T-helper 17 cell (primary cell): ENCODE results near the gene CDK6. TPM values are rescaled to one million over a fixed set of nuclear protein-coding genes. Genes with fewer than 3 reads are reported as not detected.
A peak's percentile ranks its signal among the peaks of the same experiment; 100 is the strongest.
"Not testable (repeated sequence)": the region's sequence is repeated elsewhere in the genome, so short reads cannot be mapped to it uniquely, and the experiment has no call there.

Experiments used
- ATAC-seq: fragments of 150-1000 bp; cut with Tn5 transposase; 2 replicates; pipeline ENCODE4 v1.10.0; 2021; ENCODE audit warnings: mild to moderate bottlenecking, moderate library complexity
- DNase-seq, 3 donors: peaks; one replicate each; pipeline versions ENCODE4 v3.0.0 to v3.0.0-alpha.2; 2020 to 2021
- H3K9me3 ChIP-seq: one replicate; pipeline ENCODE4 v1.7.0; 2013; ENCODE audit warnings: low read length, mild to moderate bottlenecking; ENCODE audit not compliant: control insufficient read depth, poor library complexity, severe bottlenecking
- H3K27ac Mint-ChIP-seq: one replicate; pipeline ENCODE4 v1.8.0; 2022; ENCODE audit warnings: mild to moderate bottlenecking, moderate library complexity, mixed read lengths
- H3K27me3 Mint-ChIP-seq: one replicate; pipeline ENCODE4 v1.8.0; 2022; ENCODE audit warnings: mixed read lengths
- H3K36me3 Mint-ChIP-seq: one replicate; pipeline ENCODE4 v1.8.0; 2022; ENCODE audit warnings: low read depth, mixed read lengths
- H3K4me1 Mint-ChIP-seq: one replicate; pipeline ENCODE4 v1.8.0; 2022; ENCODE audit warnings: mild to moderate bottlenecking, mixed read lengths
- H3K4me3 Mint-ChIP-seq: one replicate; pipeline ENCODE4 v1.8.0; 2022; ENCODE audit warnings: mild to moderate bottlenecking, moderate library complexity, mixed read lengths
- total RNA-seq, 4 donors: library from RNA in 2 of 4; stranded (reverse) in 2 of 4; gene quantifications; one replicate each; pipeline ENCODE4 v1.2.3 and lab custom pipeline; 2022 to 2026

CDK6 gene
- total RNA-seq, 2 donors from 2014 or later, result 61.5 to 63.7 TPM

DNA sequence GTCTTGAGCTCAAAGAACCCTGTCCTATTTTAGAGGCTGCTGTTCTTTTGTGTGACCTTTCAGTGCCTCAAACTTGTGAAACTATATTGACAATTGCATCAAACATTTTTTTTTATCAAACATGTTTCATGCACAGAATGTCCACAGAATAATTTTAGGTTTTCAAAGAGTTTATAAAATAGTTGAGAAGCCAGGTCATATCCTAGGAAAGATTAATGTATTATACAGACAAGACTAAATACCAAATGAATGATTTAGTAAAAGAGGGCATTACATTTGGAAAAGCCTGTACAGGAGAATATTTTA lies 67.0 kb downstream of the CDK6 start:
- Mint-ChIP-seq H3K27ac (no peak overlapping the region), H3K4me3 (no peak overlapping the region), H3K27me3 (no peaks in the 10 kb centered on the region), H3K4me1 (peaks cover 40% of the 10 kb centered on the region), H3K36me3 (peaks cover 20% of the 10 kb centered on the region)
- no peak for DNase-seq
- no peaks in the 10 kb centered on the region for H3K9me3 ChIP-seq
- no peak for ATAC-seq

- H3K36me3 Mint-ChIP-seq, result peaks cover 20% of the 10 kb centered on the region
- ATAC-seq (no peak), DNase-seq (no peak)
- H3K9me3 ChIP-seq, result no peaks in the 10 kb centered on the region
- H3K4me3 Mint-ChIP-seq, result no peak overlapping the region
- H3K27ac Mint-ChIP-seq, result peak overlapping the region; percentile 81
- no peaks in the 10 kb centered on the region for H3K27me3 Mint-ChIP-seq
- H3K4me1 Mint-ChIP-seq, result peaks cover 40% of the 10 kb centered on the region
These were observed 67.6 kb downstream of the CDK6 start for GRCh38 chr7:92768501-92769393.

DNA sequence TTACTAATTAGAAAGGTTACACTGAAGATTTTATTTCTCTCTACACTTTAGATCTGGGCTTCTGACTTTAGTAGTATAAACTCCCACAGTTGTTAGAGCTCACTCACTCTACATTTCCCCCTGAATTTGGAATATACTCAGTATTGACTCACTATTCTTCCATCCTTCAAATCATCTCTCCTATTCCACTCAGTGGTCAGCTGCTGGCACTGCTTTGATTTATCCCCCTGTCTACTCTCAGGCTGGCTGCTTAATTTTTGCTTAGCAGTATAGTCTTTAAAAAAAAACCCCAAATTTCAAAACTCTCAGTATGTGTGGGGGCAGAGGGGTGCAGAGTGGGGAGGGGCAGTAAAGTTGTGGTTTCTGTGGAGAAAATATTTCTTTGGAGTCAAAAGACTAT lies 68.9 kb downstream of the CDK6 start:
- Mint-ChIP-seq H3K4me1 (peaks cover 34% of the 10 kb centered on the region), H3K36me3 (peaks cover 12% of the 10 kb centered on the region), H3K4me3 (no peak overlapping the region), H3K27me3 (no peaks in the 10 kb centered on the region), H3K27ac (peak overlapping the region; percentile 81)
- H3K9me3 ChIP-seq, result no peaks in the 10 kb centered on the region
- no peak for ATAC-seq
- DNase-seq, result no peak

DNA sequence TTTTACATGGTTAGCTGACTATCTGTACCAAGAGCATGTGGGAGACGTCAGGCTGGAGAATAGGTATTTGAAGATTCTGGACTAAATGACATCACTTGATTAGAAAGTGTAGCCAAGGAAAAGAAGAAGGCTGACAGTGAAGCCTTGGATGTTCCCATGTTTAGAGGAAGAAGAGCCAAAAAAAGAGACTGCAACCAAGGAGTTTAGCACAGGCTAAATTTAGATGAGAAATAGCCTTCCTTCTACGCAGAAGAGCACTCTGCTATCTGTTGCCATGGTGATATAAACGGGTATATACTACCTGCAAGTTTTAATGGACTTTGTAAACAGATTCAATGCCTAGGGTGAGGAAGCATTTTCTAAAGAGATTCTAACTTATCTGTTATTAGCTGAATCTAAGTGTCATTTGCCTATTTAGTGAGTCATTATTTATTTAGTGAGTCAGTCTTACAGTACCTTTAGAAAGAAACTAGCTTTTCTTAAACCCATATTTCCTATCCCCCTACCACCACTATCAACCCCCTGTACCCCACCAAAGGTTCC lies 69.8 kb downstream of the CDK6 start:
- Mint-ChIP-seq H3K4me1 (peaks cover 33% of the 10 kb centered on the region), H3K27ac (peak overlapping the region; percentile 81)

GRCh38 chr7:92765725-92766124 lies 70.6 kb downstream of the CDK6 start:
- Mint-ChIP-seq H3K27me3 (no peaks in the 10 kb centered on the region), H3K4me1 (peaks cover 31% of the 10 kb centered on the region), H3K27ac (no peak overlapping the region), H3K4me3 (no peak overlapping the region), H3K36me3 (peaks cover 12% of the 10 kb centered on the region)
- DNase-seq (no peak), ATAC-seq (no peak)
- H3K9me3 ChIP-seq, result no peaks in the 10 kb centered on the region

More for the DNA sequence above, 69.8 kb downstream of the CDK6 start:
- H3K27me3 Mint-ChIP-seq, result no peaks in the 10 kb centered on the region
- no peaks in the 10 kb centered on the region for H3K9me3 ChIP-seq
- H3K4me3 Mint-ChIP-seq, result no peak overlapping the region
- H3K36me3 Mint-ChIP-seq, result peaks cover 12% of the 10 kb centered on the region
- ATAC-seq (no peak), DNase-seq (no peak)

DNA sequence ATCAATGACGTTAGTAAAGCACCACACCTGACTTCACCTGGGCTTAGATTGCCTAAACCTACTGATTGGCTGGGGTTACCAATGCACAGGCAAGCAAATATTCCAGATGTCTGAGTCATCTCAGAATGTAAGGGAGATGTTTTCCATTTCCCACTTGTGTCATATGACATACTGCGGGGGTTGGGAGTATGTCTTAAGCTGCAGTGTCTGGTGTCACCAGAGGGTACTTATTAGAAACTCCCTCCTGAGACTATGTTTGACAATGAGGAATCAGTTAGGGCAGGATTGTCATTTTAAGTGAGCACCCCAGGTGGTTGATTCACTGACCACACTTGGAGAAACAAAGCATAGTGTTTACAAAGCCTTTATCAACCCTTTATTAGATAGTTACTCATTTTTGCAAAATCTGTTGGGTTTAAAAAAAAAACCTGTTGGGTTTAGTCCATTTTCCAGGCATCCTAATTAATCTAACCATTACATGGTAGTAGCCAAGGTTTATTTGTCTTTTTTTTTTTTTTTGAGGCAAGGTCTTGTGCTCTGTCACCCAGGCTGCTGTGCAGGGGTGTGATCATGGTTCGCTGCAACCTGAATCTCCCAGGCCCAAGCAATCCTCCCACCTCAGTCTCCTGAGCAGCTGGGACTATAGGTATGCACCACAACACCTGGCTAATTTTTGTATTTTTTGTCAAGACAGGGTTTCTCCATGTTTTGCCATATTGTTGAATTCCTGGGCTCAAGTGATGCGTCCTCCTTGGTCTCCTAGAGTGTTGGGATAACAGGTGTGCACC lies 72.5 kb downstream of the CDK6 start:
- H3K9me3 ChIP-seq, result no peaks in the 10 kb centered on the region
- ATAC-seq (no peak), DNase-seq (no peak)
- H3K4me1 Mint-ChIP-seq, result peaks cover 28% of the 10 kb centered on the region
- H3K36me3 Mint-ChIP-seq, result peaks cover 12% of the 10 kb centered on the region
- no peaks in the 10 kb centered on the region for H3K27me3 Mint-ChIP-seq
- no peak overlapping the region for H3K4me3 Mint-ChIP-seq
- H3K27ac Mint-ChIP-seq, result no peak overlapping the region

DNA sequence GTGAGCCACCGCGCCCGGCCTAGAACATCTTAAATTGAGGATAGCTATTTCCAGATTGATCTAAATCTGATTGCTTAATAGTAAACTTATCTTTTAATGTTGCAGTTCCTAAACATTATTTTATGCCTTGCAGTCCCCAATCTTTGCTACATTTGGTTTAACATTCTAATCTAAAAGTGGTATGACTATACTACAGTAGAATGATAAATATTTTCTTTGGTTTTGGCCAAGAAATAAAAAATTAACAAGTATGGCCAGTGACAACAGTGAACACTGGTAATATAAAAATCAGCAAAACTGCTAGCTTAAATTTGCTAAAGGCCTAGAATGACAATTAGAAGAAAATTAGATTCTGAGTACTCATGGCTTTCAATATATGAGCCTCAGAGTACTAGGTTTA lies 73.5 kb downstream of the CDK6 start:
- Mint-ChIP-seq H3K4me1 (peaks cover 22% of the 10 kb centered on the region), H3K27ac (no peak overlapping the region), H3K27me3 (no peaks in the 10 kb centered on the region), H3K36me3 (peaks cover 12% of the 10 kb centered on the region), H3K4me3 (no peak overlapping the region)
- H3K9me3 ChIP-seq, result no peaks in the 10 kb centered on the region
- ATAC-seq (no peak), DNase-seq (no peak)

GRCh38 chr7:92761391-92762097 lies 74.8 kb downstream of the CDK6 start:
- DNase-seq (no peak), ATAC-seq (no peak)
- Mint-ChIP-seq H3K27me3 (no peaks in the 10 kb centered on the region), H3K4me1 (peaks cover 13% of the 10 kb centered on the region), H3K4me3 (no peak overlapping the region), H3K27ac (peak overlapping the region; percentile 8), H3K36me3 (peaks cover 15% of the 10 kb centered on the region)
- no peaks in the 10 kb centered on the region for H3K9me3 ChIP-seq

GRCh38 chr7:92758796-92759431 lies 77.5 kb downstream of the CDK6 start:
- no peak overlapping the region for H3K27ac Mint-ChIP-seq
- no peaks in the 10 kb centered on the region for H3K27me3 Mint-ChIP-seq
- DNase-seq (no peak), ATAC-seq (no peak)
- no peaks in the 10 kb centered on the region for H3K9me3 ChIP-seq
- peaks cover 15% of the 10 kb centered on the region for H3K4me1 Mint-ChIP-seq
- H3K36me3 Mint-ChIP-seq, result peaks cover 9% of the 10 kb centered on the region
- no peak overlapping the region for H3K4me3 Mint-ChIP-seq

DNA sequence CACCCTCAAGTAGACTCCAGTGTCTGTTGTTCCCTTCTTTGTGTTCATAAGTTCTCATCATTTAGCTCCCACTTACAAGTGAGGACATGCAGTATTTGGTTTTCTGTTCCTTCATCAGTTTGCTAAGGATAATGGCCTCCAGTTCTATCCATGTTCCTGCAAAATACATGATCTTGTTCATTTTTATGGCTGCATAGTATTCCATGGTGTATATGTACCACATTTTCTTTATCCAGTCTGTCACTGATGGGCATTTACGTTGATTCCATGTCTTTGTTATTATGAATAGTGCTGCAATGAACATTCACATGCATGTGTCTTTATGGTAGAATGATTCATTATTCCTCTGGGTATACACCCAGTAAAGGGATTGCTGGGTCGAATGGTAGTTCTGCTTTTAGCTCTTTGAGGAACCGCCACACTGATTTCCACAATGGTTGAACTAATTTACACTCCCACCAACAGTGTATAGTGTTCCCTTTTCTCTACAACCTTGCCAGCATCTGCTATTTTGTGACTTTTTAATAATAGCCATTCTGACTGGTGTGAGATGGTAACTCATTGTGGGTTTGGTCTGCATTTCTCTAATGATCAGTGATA lies 79.0 kb downstream of the CDK6 start:
- H3K9me3 ChIP-seq, H3K4me3 Mint-ChIP-seq, H3K36me3 Mint-ChIP-seq, H3K27me3 Mint-ChIP-seq, ATAC-seq, DNase-seq, H3K27ac Mint-ChIP-seq: not testable (repeated sequence)
- H3K4me1 Mint-ChIP-seq, result peaks cover 15% of the 10 kb centered on the region

GRCh38 chr7:92755680-92756079 lies 80.7 kb downstream of the CDK6 start:
- H3K27me3 Mint-ChIP-seq, result no peaks in the 10 kb centered on the region
- peaks cover 9% of the 10 kb centered on the region for H3K36me3 Mint-ChIP-seq
- no peaks in the 10 kb centered on the region for H3K9me3 ChIP-seq
- no peak overlapping the region for H3K27ac Mint-ChIP-seq
- H3K4me3 Mint-ChIP-seq, result no peak overlapping the region
- H3K4me1 Mint-ChIP-seq, result peaks cover 15% of the 10 kb centered on the region
- DNase-seq, result no peak
- ATAC-seq, result no peak

DNA sequence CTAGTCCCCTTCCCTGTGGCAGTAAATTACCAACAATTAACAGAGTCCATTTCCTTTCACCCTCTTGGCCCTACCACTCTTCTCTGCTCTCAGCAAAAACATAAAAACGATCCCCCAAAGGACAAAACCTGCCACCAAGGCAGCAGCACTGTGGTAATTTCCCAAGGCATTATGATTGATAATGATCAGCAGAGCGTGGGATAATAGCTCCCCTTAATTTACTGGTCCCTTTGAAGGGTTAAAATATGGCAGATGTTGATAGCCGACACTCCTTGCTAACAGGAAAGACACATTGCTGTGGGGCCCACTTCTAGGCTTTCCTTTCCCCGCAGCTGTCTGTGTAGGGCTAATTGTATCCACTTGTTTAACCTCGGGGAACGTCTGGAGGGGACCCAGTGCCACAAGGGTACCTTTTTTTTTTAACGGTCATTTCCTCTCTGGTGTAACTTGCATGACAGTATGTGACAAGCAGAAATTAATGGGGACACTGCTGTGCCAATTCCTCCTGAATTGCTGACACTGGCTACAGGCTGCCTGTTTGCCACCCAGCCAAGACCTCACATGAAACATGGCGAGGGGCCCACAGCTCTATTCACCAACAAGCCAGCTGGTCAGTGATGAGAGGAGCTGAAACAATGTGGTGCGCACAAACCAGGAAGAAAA lies 81.3 kb downstream of the CDK6 start:
- peaks cover 18% of the 10 kb centered on the region for H3K4me1 Mint-ChIP-seq
- ATAC-seq, result no peak
- peak overlapping the region; percentile 39 for H3K27ac Mint-ChIP-seq
- H3K36me3 Mint-ChIP-seq, result peaks cover 9% of the 10 kb centered on the region
- no peaks in the 10 kb centered on the region for H3K27me3 Mint-ChIP-seq
- H3K9me3 ChIP-seq, result no peaks in the 10 kb centered on the region
- DNase-seq, result no peak
- H3K4me3 Mint-ChIP-seq, result no peak overlapping the region
